GM19328 (cell line): ENCODE measurements around the gene F9.
"Not testable (repeated sequence)": the region's sequence is repeated elsewhere in the genome, so short reads cannot be mapped to it uniquely, and the experiment has no call there.

ENCODE experiments used
- ATAC-seq: cut with Tn5 transposase; IDR thresholded peaks from one replicate; pipeline ENCODE4 v1.9.1; 2021; ENCODE audit warnings: mild to moderate bottlenecking, moderate library complexity; ENCODE audit not compliant: unreplicated experiment

Gene F9

DNA sequence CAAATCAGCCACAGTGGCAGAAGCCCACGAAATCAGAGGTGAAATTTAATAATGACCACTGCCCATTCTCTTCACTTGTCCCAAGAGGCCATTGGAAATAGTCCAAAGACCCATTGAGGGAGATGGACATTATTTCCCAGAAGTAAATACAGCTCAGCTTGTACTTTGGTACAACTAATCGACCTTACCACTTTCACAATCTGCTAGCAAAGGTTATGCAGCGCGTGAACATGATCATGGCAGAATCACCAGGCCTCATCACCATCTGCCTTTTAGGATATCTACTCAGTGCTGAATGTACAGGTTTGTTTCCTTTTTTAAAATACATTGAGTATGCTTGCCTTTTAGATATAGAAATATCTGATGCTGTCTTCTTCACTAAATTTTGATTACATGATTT, at the start of gene F9:
Gene F9 (plus strand): TSS at position 190 of the 400 bp plus-strand sequence. CDS start 26 bp downstream, at position 216.
- no peak for ATAC-seq

DNA sequence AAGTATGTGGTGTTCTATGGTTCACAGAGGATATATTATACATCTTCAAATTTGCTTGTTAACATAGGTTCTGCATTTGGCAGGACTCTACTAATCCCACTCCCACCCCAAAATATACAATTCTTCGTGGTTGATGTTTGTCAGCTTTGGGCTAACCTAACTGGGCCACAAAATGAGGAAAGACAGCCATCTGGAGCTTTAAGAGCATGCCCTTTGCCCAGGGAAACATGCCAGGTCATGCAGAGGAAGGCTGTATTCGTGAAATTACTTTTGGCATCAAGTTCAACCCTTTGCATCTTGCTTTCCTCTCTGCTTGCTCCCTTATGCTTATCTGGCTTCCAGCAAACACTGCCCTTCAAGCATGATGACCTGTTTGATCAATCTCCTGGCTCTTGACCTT, 46.8 kb upstream of the F9 start:
- ATAC-seq: no peak

DNA sequence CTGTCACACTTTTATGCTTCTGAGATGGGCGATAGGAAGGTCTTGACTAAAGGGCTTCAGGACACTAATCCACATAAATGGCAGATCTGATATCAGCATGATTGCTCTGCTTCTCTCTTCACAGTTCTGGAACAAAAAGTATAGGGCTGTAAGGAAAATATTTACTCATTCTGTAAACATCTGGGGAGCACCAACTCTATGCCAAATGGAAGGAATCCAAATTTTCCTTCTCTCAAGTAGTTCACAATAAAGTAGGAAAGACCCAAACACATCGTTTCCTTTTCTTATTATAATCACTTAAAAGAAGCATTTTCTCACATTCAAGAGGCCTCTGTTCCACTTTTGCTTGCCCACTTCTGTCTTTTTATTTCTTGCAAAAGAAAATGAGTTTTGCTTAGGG, 45.9 kb upstream of the F9 start:
- no peak for ATAC-seq

DNA sequence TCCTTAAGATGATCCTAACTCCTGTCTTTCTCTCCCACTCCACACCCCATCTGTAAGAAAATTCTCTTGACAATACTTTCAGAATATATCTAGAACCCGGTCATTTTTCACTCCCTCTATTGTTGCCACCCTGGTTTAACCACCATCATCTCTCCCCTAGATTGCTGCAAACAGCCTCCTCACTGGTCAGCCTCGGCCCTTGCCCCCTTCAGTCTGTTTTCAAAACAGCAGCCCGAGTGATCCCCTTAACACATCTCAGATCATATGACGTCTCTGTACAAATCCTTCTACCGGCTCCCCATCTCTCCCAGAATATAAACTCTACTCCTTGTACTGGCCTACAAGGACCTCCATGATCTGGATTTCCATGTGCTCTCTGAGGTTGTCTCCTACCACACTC, 35.2 kb upstream of the F9 start:
- no peak for ATAC-seq

DNA sequence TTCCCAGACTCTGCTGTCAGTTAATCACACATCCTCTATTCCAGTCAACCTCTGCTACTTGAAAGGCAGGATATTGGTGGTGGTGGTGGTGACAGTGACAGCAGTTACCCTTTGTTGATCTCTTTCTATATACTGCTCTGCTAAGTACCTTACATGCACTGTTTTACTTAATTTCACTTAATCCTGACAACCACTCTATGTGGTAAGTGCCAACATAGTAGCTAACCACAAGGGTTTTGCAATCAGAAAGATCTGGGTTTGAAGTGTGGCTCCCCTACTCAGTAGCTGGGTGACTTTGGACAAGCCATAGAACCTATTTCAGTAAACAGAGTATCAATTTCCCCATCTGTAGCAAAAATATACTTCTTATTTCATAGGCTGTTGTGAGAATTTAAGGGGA, 24.2 kb upstream of the F9 start:
- ATAC-seq: no peak

DNA sequence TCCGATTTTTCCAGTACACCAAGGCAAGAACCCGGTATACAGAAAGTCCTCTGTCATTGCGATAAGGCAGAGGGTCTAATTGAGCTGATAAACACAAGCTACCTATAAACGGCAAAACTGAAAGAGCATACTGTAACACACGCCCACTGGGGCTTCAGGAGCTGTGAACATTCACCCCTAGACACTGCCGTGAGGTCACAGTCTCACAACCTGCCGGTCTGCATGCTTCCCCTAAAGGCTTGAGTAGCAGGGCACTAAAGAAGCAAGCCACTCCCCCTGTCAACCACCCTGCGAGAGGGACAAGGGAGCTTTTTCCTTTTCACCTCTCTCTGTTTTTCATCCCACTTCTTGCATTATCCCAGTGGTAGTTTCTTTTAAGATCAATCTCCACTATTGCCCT, 22.4 kb upstream of the F9 start:
- no peak for ATAC-seq

DNA sequence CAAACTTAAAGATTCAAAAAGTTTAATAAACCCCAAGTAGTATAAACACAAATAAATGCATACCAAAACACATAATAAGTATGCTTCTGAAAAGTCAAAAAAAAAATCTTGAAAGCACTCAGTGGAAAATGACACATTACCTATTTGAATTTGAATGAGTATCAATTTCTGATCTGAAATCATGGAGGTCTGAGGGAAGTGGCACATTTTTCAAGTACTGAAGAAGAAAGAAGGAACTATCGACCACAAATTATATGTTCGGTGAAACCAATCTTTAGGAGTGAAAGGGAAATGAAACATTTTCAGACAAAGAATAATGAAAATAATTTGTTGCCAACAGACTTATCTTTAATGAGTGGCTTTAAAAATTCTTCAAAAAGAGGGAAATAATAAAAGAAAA, 12.1 kb upstream of the F9 start:
- ATAC-seq: no peak

DNA sequence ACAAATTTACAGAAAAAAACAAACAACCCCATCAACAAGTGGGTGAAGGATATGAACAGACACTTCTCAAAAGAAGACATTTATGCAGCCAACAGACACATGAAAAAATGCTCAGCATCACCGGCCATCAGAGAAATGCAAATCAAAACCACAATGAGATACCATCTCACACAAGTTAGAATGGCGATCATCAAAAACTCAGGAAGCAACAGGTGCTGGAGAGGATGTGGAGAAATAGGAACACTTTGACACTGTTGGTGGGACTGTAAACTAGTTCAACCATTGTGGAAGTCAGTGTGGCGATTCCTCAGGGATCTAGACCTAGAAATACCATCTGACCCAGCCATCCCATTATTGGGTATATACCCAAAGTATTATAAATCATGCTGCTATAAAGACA, 1.7 kb upstream of the F9 start:
- not testable (repeated sequence) for ATAC-seq

DNA sequence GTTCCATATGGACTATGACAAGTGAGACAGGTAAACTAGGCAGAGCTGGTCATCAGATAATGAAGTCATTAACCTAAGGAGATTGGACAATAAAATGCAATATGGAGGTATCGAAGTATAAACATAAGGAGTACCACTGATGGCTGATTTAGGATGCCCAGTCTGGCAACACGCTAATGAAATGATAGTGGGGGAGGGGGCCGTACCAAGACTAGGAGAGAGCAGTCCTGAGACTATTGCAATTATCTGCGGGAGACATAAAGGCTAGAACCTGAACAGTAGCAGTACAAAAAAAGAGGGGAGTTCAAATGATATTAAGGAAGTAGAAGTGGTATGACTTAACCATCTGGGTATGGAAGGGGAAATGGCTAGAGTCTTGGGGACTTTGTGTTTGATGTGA, 2.3 kb downstream of the F9 start:
- ATAC-seq: no peak

DNA sequence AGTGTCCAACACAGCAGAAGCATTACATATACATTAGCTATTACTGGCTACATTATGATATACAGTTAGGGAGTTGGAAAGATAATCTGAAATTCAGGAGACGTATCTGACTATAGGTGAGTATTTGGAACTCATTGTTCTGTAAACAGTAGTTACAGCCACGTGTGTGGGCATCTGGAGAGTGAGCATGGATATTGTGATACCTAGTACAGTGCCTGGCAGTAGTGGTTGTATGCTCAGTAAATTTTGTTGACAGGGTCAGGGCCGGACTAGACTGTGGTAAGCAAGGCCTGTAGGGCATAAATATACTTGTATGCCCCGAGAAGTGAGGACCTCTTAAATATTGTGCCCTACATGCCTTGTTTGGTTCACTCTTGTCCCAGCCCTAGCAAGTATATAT, 2.9 kb downstream of the F9 start:
- no peak for ATAC-seq

DNA sequence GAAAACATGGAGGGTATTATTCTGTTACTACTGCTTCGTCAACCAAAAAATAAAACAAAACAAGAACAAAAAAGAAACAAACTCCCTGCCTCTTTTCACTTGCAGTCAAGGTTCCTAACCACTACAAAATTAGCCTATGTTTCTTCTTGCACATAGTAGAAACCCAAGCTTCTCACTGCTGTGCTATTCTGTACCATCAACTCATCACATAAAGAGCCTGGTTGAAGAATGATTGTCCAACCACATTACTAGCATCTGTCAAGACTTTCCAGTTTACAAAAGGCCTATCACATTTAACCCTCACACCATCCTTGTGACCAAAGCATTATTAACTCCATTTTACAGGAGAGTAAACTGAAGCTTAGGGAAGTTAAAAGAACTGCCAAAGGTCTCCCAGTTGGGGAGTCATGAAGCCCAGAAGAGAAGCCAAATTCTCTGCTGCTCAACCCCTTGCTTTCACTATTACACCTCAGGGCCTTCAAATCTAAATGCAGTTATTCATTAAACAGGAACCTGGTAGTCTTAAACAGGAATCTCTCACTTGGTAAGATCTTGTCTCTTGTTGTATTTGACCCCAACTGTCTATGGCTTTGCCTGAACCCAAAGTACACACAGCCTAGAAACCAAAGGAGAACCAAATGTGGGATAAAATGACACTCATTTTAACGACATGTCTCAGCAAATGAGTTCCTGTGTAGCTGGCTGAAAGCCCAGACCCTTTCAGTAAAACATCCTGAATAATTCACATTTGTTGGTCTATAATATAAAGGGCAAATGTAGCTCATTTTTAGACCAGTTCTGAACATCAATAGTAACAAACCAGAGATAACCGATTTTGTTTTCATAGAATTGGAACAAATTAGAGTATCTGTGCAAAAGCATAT, 8.6 kb downstream of the F9 start:
- ATAC-seq: no peak

DNA sequence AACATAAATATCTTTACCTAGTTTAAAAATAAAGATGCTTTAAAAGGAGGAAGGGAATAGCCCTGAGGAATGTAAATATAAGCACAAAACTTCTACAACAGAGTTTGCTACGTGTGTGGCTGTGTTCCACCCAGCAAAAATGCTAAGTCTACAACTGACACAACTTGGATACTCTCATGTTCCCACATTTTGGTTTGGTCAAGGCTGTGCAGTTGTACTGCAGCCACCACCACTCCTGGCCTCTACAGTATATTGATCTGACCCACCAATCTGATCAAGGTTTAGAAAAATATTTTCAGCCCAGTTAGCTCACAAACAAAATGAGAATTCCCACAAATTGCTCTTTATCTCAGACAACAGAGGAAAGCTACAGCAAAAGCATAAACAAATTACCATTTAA, 12.1 kb downstream of the F9 start:
- ATAC-seq: no peak

DNA sequence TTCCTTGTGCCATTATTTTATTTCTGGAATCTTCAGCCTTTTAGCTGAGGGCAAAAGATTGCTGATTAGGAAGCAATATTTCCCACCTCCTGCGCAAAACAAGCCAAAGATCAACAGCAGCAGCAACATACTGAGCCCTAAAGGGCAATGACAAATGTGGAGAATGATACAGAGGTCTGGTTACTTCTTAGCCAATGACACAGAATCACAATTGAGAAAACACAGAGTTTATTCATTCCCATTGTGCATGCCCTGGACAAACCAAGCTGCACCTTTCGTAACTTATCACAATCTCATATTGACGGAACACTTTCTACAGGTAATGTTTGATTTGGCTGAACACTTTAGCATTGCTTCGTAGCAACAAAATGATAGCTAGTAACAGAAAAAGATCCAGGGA, 13.4 kb downstream of the F9 start:
- no peak for ATAC-seq

DNA sequence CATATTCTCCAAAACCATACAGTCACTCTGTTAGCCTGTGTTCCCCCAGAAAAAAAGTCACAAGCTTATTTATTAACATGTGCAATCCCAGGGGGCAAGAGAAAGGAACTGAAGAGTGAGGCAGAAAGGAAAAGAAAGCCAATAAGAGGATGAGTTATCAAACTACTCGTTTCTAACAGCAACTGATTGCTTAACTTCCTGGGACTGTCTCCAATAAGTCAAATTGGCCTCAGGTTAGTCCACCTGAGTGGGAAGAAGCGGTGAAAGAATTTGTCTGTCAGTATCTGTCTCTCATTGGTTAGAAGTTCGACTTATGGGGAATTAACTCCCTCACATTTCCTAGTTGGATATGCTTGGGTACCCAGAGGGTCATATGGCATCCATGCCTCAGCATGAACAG, 14.1 kb downstream of the F9 start:
- ATAC-seq: no peak

DNA sequence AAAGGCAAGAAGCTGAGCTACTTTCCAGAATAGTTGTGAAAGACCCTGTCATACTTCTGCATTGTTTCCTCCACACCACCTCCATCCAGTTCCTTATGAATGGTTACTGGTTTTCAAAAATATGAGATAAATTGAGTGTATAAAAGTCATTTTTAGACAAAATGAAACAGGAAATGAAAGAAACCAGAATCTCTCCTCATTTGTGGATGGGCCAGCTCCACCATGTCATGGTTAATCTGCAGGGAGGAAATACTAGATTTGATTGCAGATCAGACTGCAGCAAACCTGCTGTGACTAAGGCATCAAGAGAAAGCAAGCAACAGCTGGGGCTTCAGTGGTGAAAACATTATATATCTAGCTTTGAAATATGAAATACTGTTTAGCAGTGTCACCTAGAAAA, 23.8 kb downstream of the F9 start:
- ATAC-seq: peak; percentile 15

DNA sequence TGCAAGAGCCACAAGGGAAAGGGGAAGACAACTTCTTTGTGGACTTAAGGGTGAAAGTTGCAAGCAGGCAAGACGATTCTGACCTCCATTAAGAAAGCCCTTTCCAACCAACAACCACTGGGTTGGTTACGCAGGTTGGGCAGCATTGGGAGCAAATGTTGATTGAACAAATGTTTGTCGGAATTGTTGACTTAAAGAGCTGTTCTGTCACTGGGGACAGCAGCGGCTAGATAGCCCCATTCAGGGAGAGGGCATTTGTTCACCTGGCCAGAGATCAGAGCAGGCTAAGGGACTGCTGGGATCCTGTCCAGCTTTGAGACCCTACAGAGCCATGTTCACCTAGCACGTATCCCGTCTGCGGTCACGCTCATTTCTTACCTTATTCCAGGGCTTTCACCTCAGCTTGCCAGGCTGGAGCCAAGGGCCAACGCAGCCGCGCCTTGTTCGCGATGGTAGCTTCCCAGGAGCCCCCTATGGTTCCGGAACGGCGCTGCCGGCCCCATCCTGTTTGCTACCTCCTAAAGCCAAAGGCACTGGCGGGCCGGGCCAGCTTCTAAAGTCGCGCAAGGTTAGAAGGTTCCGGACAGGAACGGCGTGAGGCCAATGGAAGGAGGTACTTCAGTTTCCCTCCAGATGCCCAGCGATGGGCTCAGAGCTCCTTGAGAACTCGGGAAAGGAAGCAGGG, 24.6 kb downstream of the F9 start:
- no peak for ATAC-seq

DNA sequence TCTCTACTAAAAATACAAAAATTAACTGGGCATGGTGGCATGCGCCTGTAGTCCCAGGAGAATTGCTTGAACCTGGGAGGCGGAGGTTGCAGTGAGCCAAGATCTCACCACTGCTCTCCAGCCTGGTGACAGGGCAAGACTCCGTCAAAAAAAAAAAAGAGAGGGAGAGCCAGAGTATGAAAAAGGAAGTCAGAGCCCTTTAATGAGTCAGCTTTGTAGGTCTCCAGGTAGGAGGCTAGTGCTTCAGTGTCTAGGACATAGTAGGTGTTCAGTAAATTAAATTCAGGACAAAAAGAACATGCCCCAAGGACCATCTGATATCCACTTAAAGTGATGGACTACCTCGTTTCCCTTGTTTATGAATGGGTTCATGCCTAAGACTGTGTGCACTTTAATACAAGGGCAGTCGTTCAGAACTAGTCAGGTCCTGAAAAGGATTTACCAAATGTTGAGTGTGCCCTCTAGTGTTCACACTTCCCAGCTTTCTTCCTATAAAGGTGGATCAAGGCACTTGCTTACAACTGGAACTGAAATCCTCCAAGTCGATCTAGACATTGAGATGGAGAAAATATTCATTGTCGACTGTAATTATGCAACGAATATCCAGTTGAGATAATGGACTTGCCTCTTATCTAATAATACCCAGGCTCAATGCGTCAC, 29.0 kb downstream of the F9 start:
- ATAC-seq: peak; percentile 76

DNA sequence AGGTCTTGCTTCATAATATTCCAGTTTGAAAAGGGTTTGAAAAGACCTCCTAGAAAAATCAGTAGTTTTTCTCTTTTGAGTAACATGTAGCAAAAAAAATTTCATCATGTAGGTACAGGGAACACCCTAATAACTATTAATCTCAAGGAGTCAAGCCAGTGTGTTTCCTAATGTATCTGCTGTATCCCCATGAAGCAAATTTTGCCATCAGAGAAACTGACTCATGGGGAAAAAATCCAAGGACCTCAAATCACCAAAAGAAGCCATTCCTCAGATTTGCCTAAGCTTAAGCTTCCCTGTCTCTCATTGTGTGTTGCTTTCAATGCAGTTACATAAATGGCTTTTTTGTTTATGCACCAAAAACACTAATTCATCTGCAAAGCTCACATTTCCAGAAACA, 29.7 kb downstream of the F9 start:
- no peak for ATAC-seq

DNA sequence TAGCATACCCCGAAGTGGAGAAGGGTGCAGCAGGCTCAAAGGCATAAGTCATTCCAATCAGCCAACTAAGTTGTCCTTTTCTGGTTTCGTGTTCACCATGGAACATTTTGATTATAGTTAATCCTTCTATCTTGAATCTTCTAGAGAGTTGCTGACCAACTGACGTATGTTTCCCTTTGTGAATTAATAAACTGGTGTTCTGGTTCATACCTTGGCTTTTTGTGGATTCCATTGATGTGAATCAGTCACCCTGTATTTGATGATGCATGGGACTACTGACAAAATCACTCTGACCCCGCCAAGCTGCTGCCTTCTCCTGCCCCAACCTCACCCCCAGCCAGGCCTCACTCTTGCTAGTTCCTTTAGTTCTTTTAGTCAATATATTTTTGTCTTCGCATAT, 32.7 kb downstream of the F9 start:
- ATAC-seq: no peak

DNA sequence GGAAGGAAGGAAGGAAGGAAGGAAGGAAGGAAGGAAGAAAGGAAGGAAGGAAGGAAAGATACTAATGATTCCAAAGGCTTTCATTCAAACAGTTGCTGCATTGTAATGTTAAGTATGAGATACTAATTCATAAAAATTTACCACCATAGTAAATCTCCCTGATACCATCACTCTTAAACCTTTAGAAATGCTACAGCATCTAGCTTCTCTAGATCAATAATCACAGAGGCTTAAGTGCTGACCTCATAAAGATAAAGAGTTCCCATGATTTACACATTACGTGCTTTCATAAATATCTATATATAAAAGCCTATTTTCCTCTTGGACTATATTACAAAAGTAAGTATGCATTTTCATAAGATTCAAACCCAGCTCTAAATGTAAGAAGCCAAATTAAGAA, 36.4 kb downstream of the F9 start:
- no peak for ATAC-seq

DNA sequence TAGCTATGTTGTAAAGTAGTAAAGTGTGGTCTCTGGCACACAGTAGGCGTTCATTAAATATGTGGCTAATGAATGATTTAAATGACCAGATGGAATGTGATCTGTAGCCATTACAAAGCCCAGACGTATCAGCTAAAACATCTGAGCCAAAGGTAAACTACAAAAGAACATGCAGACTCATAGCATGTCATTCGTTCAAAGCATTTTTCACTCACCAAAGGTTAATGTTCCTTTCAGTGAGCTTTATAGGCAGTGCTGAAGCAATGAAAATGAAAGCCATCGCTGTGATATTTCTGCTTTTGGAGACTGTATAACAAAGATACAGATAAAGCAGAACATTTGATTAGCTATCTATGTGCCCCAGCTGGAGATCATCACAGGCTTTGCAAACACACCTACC, 50.5 kb downstream of the F9 start:
- ATAC-seq: no peak

DNA sequence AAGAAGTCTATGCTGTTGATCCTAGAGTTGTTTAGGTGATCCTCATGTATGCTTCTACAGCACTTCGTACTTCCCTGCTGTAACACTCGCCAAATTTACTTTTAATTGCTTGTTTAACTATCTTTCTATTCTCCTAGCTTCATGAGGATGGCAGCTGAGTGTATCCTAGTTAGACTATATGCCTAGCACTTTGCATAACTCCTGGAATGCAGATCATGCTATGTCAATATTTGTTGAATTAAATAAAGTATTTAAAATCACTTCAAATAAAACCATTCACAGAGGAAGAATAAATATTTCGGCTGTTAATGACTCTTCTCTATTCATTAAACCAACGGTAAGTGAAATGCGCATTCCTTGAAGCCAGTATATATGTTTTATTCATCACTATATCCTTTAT, 55.1 kb downstream of the F9 start:
- no peak for ATAC-seq
